Measurements from ENCODE around the gene MAPK6. TPM values are rescaled to one million over a fixed set of nuclear protein-coding genes. Genes with fewer than 3 reads are reported as not detected.
"Not testable (repeated sequence)": the region's sequence is repeated elsewhere in the genome, so short reads cannot be mapped to it uniquely, and the experiment has no call there.

The MAPK6 gene
- total RNA-seq, 4 donors from 2014 or later, result 50.0 to 87.1 (median 69.2) TPM

DNA sequence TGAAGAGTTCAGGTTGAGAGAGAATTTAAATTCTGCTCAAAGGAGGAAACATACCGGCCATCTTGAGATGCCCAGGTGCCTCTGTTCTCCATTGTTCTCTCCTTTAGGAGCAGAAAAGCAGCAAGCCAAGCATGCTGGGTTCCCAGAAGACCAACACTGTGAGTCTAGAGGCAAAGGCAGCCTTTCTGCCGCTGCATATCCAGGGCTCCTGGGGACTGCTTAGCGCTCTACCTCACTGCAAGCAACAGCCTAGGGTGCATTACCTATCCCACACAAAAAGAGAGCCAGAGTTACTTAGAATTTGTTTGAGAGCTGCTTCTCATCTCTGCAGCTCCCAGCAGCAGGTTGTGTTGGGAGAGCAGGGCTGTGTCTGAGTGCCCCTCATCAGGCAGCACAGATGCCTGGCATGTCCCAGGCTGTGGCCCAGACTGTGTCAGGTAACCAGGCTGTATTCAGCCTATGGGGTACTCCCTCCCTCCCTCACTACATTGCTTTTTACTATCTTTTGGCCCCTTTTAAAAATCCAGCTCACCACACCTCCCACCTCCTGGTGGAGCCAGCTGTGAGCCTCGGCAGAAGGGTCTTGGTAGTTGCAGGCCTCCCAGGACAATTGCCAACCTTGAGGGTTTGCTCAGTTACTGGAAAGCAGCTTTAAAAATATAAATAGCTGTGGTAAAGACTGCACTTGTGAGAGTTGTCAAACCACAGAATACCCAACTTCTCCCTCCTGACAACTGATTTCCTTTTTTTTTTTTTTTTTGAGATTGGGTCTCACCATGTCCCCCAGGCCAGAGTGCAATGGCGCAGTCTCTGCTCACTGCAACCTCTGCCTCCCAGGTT lies 63.4 kb downstream of the MAPK6 start:
- no peak for DNase-seq (ENCODE audit: low spot score in 2 of 2)
- WGBS, result 84% methylated on average over 5 of the region's 5 CpGs

DNA sequence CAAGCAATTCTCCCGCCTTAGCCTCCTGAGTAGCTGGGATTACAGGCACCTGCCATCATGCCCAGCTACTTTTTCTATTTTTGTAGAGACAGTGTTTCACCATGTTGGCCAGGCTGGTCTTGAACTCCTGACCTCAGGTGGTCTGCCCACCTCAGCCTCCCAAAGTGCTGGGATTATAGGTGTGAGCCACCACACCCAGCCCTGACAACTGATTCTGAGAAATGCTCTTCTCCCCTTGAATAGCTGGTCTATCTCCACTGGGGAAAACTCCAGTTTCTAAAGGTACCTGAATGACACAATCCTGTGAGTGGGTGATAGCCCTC lies 64.0 kb downstream of the MAPK6 start:
- not testable (repeated sequence) for DNase-seq (ENCODE audit: low spot score in 2 of 2); H3K36me3 ChIP-seq; H3K27ac ChIP-seq; H3K9me3 ChIP-seq; H3K4me3 ChIP-seq; H3K27me3 ChIP-seq
- 95% methylated on average over 1 of the region's 1 CpG for WGBS
- peaks cover 15% of the 10 kb centered on the region for H3K4me1 ChIP-seq

More for the DNA sequence above, 63.4 kb downstream of the MAPK6 start:
- H3K4me3 ChIP-seq, result no peak overlapping the region
- H3K36me3 ChIP-seq, result no peaks in the 10 kb centered on the region
- H3K9me3 ChIP-seq, result no peaks in the 10 kb centered on the region
- no peak overlapping the region for H3K27ac ChIP-seq
- TF ChIP-seq POLR2AphosphoS5 (IDR thresholded peaks at IDR 0.05) (no peak), POLR2A (IDR thresholded peaks at IDR 0.05) (no peak), EP300 (IDR thresholded peaks at IDR 0.05) (no peak)
- TF ChIP-seq, protein P1, sequence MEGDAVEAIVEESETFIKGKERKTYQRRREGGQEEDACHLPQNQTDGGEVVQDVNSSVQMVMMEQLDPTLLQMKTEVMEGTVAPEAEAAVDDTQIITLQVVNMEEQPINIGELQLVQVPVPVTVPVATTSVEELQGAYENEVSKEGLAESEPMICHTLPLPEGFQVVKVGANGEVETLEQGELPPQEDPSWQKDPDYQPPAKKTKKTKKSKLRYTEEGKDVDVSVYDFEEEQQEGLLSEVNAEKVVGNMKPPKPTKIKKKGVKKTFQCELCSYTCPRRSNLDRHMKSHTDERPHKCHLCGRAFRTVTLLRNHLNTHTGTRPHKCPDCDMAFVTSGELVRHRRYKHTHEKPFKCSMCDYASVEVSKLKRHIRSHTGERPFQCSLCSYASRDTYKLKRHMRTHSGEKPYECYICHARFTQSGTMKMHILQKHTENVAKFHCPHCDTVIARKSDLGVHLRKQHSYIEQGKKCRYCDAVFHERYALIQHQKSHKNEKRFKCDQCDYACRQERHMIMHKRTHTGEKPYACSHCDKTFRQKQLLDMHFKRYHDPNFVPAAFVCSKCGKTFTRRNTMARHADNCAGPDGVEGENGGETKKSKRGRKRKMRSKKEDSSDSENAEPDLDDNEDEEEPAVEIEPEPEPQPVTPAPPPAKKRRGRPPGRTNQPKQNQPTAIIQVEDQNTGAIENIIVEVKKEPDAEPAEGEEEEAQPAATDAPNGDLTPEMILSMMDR (IDR thresholded peaks at IDR 0.05), result no peak
- peaks cover 21% of the 10 kb centered on the region for H3K4me1 ChIP-seq
- no peaks in the 10 kb centered on the region for H3K27me3 ChIP-seq

DNA sequence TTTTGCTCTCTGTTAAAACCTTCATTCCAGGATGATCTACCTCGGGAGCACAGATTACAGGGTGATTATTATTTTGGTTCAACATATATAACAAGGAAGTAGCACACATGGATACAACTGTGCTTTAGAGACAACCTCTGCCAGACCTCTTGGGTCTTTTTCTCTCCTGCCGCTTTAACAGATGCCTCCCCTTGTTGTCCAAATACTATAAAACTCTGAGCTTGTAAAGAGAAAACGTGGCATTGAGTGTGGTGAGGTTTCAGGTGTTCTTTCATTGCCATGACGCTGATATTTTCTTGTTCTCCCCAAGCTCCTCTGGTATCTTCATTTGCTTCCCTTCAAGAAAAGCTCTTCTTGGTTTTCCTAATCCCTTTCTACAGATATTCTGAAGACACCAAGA lies 64.6 kb downstream of the MAPK6 start:
- Histone ChIP-seq H3K4me1 (peaks cover 9% of the 10 kb centered on the region), H3K27ac (no peak overlapping the region), H3K36me3 (no peaks in the 10 kb centered on the region), H3K9me3 (no peaks in the 10 kb centered on the region), H3K27me3 (no peaks in the 10 kb centered on the region), H3K4me3 (no peak overlapping the region)
- 77% methylated on average over 4 of the region's 4 CpGs for WGBS
- DNase-seq (ENCODE audit: low spot score in 2 of 2), result no peak
- TF ChIP-seq, protein P1 (IDR thresholded peaks at IDR 0.05), result no peak
- no peak for TF ChIP-seq EP300 (IDR thresholded peaks at IDR 0.05)
- TF ChIP-seq POLR2AphosphoS5 (IDR thresholded peaks at IDR 0.05), result no peak

DNA sequence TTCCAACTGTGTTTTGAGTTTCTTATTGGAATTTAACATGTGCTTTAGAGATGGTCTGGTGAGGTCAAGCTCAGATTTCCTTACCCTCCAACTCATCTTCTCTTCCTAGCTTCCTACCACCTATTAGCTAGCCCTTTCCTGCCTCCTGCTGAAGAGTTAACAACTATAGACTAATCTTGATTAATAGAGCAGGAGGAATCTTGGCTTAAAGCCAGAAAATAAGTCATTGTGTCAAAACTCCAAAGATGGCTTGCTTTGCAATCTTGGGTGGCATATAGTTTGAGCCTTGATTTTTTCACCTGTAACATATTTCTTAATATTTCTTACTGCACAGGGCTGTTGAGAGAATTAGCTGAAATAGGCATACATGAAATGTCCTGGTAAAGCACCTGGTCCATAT lies 66.3 kb downstream of the MAPK6 start:
- H3K27me3 ChIP-seq, result no peaks in the 10 kb centered on the region
- no peak overlapping the region for H3K27ac ChIP-seq
- no peaks in the 10 kb centered on the region for H3K9me3 ChIP-seq
- H3K4me3 ChIP-seq, result no peak overlapping the region
- TF ChIP-seq POLR2A (IDR thresholded peaks at IDR 0.05) (no peak), POLR2AphosphoS5 (IDR thresholded peaks at IDR 0.05) (no peak), EP300 (IDR thresholded peaks at IDR 0.05) (no peak)
- TF ChIP-seq, protein P1 (IDR thresholded peaks at IDR 0.05), result no peak
- DNase-seq (ENCODE audit: low spot score in 2 of 2), result no peak
- H3K4me1 ChIP-seq, result no peaks in the 10 kb centered on the region
- H3K36me3 ChIP-seq, result no peaks in the 10 kb centered on the region

DNA sequence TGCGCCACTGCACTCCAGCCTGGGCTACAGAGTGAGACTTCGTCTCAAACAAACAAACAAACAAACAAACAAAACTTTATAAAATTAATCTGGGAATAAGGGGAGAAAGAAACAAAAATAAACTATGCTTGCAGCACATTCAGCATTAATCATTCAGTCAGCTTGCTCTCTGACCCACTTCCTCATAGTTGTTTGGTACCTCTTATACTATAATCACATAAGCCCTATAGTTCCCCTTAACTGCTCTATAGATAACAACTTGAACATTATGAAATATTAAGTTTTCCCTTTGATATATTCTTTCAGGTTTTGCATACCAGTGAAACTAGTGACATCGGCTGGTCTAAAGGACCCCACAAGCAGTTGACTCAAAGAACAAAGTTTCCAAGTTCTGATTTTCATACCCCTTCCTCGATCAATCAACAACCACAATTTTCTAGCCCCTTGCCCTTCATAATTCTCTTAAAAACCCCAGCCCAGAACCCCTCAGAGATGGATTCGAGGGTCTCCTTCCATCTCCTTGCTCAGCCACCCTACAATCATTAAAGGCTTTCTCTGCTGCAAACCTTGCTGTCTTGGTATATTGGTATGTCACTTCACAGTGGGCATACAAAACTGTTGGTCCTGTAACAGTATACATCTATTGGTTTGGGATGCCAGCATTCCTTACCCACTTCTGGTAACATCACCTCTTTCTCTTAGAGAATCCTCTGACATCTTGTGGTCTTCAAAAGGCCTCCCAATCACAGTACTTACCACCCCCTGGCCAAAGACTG lies 67.2 kb downstream of the MAPK6 start:
- H3K4me3 ChIP-seq, result no peak overlapping the region
- DNase-seq (ENCODE audit: low spot score in 2 of 2), result no peak
- no peak overlapping the region for H3K27ac ChIP-seq
- H3K27me3 ChIP-seq, result no peaks in the 10 kb centered on the region
- no peaks in the 10 kb centered on the region for H3K36me3 ChIP-seq
- WGBS, result 88% methylated on average over 5 of the region's 5 CpGs
- TF ChIP-seq POLR2AphosphoS5 (IDR thresholded peaks at IDR 0.05) (no peak), POLR2A (IDR thresholded peaks at IDR 0.05) (no peak), EP300 (IDR thresholded peaks at IDR 0.05) (no peak)
- TF ChIP-seq, protein P1 (IDR thresholded peaks at IDR 0.05), result no peak
- H3K9me3 ChIP-seq, result no peaks in the 10 kb centered on the region
- no peaks in the 10 kb centered on the region for H3K4me1 ChIP-seq
